Left lung (tissue), 10 donors: ENCODE results near the gene TTLL5. TPM values are rescaled to one million over a fixed set of nuclear protein-coding genes. Genes with fewer than 3 reads are reported as not detected.

Experiments
- ATAC-seq: fragments of 200-7000 bp; cut with Tn5 transposase; one replicate; pipeline ENCODE4 v1.9.1; 2020; ENCODE audit warnings: moderate library complexity
- DNase-seq, 4 donors: peaks; one replicate each; pipeline ENCODE4 v3.0.0-alpha.2; 2013 to 2020
- H3K27ac ChIP-seq, 2 donors: fragments of 200-600 bp; sonication (generic) in 1 of 2; one replicate each; pipeline versions ENCODE4 v1.5.0 to v1.8.0; 2020 to 2021
- H3K27me3 ChIP-seq, 2 donors: fragments of 200-600 bp; sonication (generic) in 1 of 2; one replicate each; pipeline versions ENCODE4 v1.5.0 to v1.8.0; 2020 to 2021
- H3K36me3 ChIP-seq, 2 donors: fragments of 200-600 bp; sonication (generic) in 1 of 2; one replicate each; pipeline versions ENCODE4 v1.5.0 to v1.8.0; 2020 to 2021
- H3K4me1 ChIP-seq, 2 donors: fragments of 200-600 bp; one replicate each; pipeline ENCODE4 v1.8.0; 2021
- H3K4me3 ChIP-seq, 2 donors: fragments of 200-600 bp; sonication (generic) in 1 of 2; one replicate each; pipeline versions ENCODE4 v1.5.0 to v1.8.0; 2020 to 2021; ENCODE audit warnings: mild to moderate bottlenecking in 1 of 2
- H3K9me3 ChIP-seq, 2 donors: fragments of 200-600 bp; sonication (generic) in 1 of 2; one replicate each; pipeline versions ENCODE4 v1.5.0 to v1.8.0; 2020 to 2021
- CTCF ChIP-seq, 2 donors: fragments of 200-600 bp; sonication (generic) in 1 of 2; IDR thresholded peaks; one replicate each; pipeline versions ENCODE4 v1.5.0 to v1.8.0; 2021; ENCODE audit warnings: antibody characterized with exemption in 2 of 2
- intact Hi-C, 2 donors: fragments of 100-400 bp; cut with DNase I; formaldehyde crosslinking; loops; one replicate each; pipeline versions ENCODE4 v1.11.2 to v1.14.2; 2022
- polyA plus RNA-seq, 6 donors: library from polyadenylated mRNA; unstranded; fragments of 120-200 nt; gene quantifications; one replicate each; pipeline ENCODE4 v1.2.1, GENCODE V29; 2013; ENCODE audit not compliant: insufficient read length in 6 of 6
- total RNA-seq, 2 donors: library from RNA; stranded (reverse); fragmentation: NEBNext Ultra II Directional; extraction: Animal tissue kit (Norgen Biotek cat#: 25700); gene quantifications; one replicate each; pipeline ENCODE4 v1.2.1, GENCODE V29; 2021
- donor health status: DM: no; HTN: yes; CAD: no.
- donor health status: DM: no; HTN: no; CAD: no.

The TTLL5 gene
- total and polyA plus RNA-seq, 8 donors = 30.8 to 46.7 (median 42.1) TPM

GRCh38 chr14:75989134-75989533 is 328.1 kb downstream of the TTLL5 start:
- Histone ChIP-seq H3K4me3 (no peak overlapping the region), H3K27me3 (no peaks in the 10 kb centered on the region), H3K4me1 (peaks cover 10 to 36% of the 10 kb centered on the region in 2 donors), H3K27ac (peak overlapping the region; percentile 41 to 68), H3K36me3 (no peaks in the 10 kb centered on the region), H3K9me3 (no peaks in the 10 kb centered on the region)
- DNase-seq (peak in 1 of 4 donors; percentile 81), ATAC-seq (no peak)
- intact Hi-C loops = no loop called here
- no peak for TF ChIP-seq CTCF (IDR thresholded peaks at IDR 0.05)

GRCh38 chr14:75990297-75990696 is 329.3 kb downstream of the TTLL5 start:
- no peak for DNase-seq

GRCh38 chr14:75991753-75992152 is 330.7 kb downstream of the TTLL5 start:
- ATAC-seq (no peak), DNase-seq (no peak)
- Histone ChIP-seq H3K4me1 (peaks cover 2 to 24% of the 10 kb centered on the region in 2 donors), H3K9me3 (no peaks in the 10 kb centered on the region), H3K36me3 (peaks cover 0 to 6% of the 10 kb centered on the region in 2 donors), H3K4me3 (no peak overlapping the region), H3K27me3 (no peaks in the 10 kb centered on the region), H3K27ac (no peak overlapping the region)
- TF ChIP-seq CTCF (IDR thresholded peaks at IDR 0.05) = no peak
- intact Hi-C loops = no loop called here

More at GRCh38 chr14:75990297-75990696, 329.3 kb downstream of the TTLL5 start:
- TF ChIP-seq CTCF (IDR thresholded peaks at IDR 0.05) = no peak
- Histone ChIP-seq H3K36me3 (no peaks in the 10 kb centered on the region), H3K27me3 (no peaks in the 10 kb centered on the region), H3K4me3 (no peak overlapping the region), H3K4me1 (peaks cover 9 to 35% of the 10 kb centered on the region in 2 donors), H3K27ac (no peak overlapping the region), H3K9me3 (no peaks in the 10 kb centered on the region)
- intact Hi-C loops = no loop called here
- no peak for ATAC-seq

- Histone ChIP-seq H3K9me3 (no peaks in the 10 kb centered on the region), H3K4me1 (peaks cover 0 to 12% of the 10 kb centered on the region in 2 donors), H3K4me3 (no peak overlapping the region), H3K27ac (no peak overlapping the region), H3K27me3 (no peaks in the 10 kb centered on the region), H3K36me3 (peaks cover 0 to 17% of the 10 kb centered on the region in 2 donors)
- DNase-seq = no peak
- TF ChIP-seq CTCF (IDR thresholded peaks at IDR 0.05) = no peak
- intact Hi-C loops = no loop called here
- no peak for ATAC-seq
These were observed 332.6 kb downstream of the TTLL5 start for GRCh38 chr14:75993567-75994041.

- ATAC-seq = peak; percentile 59
- no peaks in the 10 kb centered on the region for H3K9me3 ChIP-seq
- peak in 3 of 4 donors; percentile 47 to 92 (median 86) for DNase-seq
- intact Hi-C loops = no loop called here
- H3K27ac ChIP-seq = peak overlapping the region; percentile 18 to 21
- H3K4me3 ChIP-seq = no peak overlapping the region
- no peak for TF ChIP-seq CTCF (IDR thresholded peaks at IDR 0.05)
- H3K36me3 ChIP-seq = peaks cover 0 to 34% of the 10 kb centered on the region in 2 donors
- no peaks in the 10 kb centered on the region for H3K27me3 ChIP-seq
- no peaks in the 10 kb centered on the region for H3K4me1 ChIP-seq
These were observed 334.5 kb downstream of the TTLL5 start for GRCh38 chr14:75995372-75996041.
